AG20443 (cell line): ENCODE data around the gene PFKFB4.
A peak's percentile ranks its signal among the peaks of the same experiment; 100 is the strongest.
"Not testable (repeated sequence)": the region's sequence is repeated elsewhere in the genome, so short reads cannot be mapped to it uniquely, and the experiment has no call there.

Experiments
- DNase-seq: peaks from one replicate; pipeline ENCODE4 v3.0.0; 2012; ENCODE audit warnings: low spot score, mixed read lengths

The PFKFB4 gene

DNA sequence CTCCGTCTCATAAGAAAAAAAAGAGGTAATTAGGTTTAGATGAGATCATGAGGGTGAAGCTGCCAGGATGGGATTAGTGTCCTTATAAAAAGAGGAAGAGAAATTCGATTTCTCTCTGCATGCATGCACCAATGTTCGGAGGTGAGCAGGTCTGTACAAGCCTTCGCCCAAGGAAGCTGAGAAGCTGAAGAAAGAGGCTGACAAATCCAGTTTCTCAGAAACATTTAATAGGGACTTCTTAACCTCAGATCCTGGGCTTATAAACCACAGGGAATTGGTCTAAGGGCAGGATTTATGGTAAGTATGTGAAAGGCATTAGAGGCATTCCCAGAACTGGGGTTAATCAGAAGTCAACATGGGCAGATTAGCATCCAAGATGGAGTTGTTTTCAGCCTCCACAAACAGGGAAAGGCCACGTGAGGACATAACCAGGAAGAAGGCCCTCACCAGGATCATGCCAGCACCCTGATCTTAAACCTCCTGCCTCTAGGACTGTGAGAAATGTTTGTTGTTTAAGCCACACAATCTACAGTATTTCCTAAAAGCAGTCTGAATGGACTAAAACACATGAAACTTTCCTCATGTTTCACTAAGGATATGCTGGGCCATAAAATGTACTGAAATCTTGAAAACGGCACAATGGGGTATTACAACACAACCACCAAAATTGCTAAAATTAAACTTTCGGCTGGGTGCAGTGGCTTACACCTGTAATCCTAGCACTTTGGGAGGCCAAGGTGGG is 64.0 kb downstream of the PFKFB4 start:
- no peak for DNase-seq

- no peak for DNase-seq
Measured at GRCh38 chr3:48486952-48487351, 69.7 kb downstream of the PFKFB4 start.

DNA sequence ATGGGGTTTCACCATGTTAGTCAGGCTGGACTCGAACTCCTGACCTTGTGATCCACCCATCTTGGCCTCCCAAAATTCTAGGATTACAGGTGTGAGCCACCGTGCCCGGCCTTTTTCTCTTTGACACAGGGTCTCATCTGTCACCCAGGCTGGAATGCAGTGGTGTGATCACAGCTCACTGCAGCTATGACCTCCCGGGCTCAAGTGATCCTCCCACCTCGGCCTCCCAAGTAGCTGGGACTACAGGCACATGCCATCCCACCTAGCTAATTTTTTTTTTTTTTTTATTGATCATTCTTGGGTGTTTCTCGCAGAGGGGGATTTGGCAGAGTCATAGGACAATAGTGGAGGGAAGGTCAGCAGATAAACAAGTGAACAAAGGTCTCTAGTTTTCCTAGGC is 73.8 kb downstream of the PFKFB4 start:
- DNase-seq: not testable (repeated sequence)

DNA sequence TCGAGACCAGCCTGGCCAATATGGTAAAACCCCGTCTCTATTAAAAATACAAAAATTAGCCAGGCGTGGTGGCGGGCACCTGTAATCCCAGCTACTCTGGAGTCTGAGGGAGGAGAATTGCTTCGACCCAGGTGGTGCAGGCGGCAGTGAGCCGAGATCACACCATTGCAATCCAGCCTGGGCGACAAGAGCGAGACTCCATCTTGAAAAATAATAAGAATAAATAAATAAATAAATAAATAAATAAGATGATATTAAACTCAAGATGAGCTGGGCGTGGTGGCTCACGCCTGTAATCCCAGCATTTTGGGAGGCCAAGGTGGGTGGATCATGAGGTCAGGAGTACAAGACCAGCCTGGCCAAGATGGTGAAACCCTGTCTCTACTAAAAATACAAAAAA is 75.7 kb downstream of the PFKFB4 start:
- not testable (repeated sequence) for DNase-seq

- peak; percentile 1 for DNase-seq
Measured at GRCh38 chr3:48478626-48479555, 77.7 kb downstream of the PFKFB4 start.

- DNase-seq: peak; percentile 3
Measured at GRCh38 chr3:48477959-48478520, 78.6 kb downstream of the PFKFB4 start.

- DNase-seq: no peak
Measured at GRCh38 chr3:48476426-48477053, 80.1 kb downstream of the PFKFB4 start.

- no peak for DNase-seq
Measured at GRCh38 chr3:48475188-48475587, 81.4 kb downstream of the PFKFB4 start.

GRCh38 chr3:48474619-48475018 is 82.0 kb downstream of the PFKFB4 start:
- no peak for DNase-seq

GRCh38 chr3:48474031-48474430 is 82.6 kb downstream of the PFKFB4 start:
- not testable (repeated sequence) for DNase-seq

DNA sequence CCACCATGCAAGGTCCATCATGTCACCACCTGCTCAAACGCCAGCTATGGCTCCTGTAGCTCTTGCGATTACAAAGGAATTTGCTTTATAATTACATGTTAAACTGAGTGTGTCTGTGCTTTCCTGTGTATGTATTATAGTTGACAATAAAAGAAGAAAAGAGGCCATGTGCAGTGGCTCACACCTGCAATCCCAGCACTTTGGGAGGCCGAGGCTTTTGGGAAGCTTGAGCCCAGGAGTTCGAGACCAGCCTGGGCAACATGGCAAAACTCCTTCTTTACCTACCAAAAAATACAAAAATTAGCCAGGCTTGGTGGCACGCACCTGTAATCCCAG is 83.0 kb downstream of the PFKFB4 start:
- no peak for DNase-seq

- DNase-seq: peak; percentile 95
Measured at GRCh38 chr3:48472923-48473616, 83.5 kb downstream of the PFKFB4 start.

- no peak for DNase-seq
Measured at GRCh38 chr3:48472673-48472922, 84.0 kb downstream of the PFKFB4 start.

GRCh38 chr3:48470286-48470685 is 86.3 kb downstream of the PFKFB4 start:
- no peak for DNase-seq

GRCh38 chr3:48469046-48469915 is 87.3 kb downstream of the PFKFB4 start:
- DNase-seq: no peak

- DNase-seq: no peak
Measured at GRCh38 chr3:48468329-48468731, 88.3 kb downstream of the PFKFB4 start.
